HepG2 (cell line): ENCODE measurements around the gene MBTD1. TPM values are rescaled to one million over a fixed set of nuclear protein-coding genes. Genes with fewer than 3 reads are reported as not detected.
A peak's percentile ranks its signal among the peaks of the same experiment; 100 is the strongest.

Experiments used
- ATAC-seq: fragments of 200-7000 bp; cut with Tn5 transposase; 3 replicates; pipeline ENCODE4 v1.9.1; 2020; ENCODE audit warnings: mild to moderate bottlenecking, moderate library complexity
- BruUV-seq: library from RNA; stranded (reverse); fragments of 400-500 nt; replicated peaks from 2 replicates; lab custom pipeline; 2021; lab: Mats Ljungman, UMichigan
- CTCF ChIA-PET: fragments of 300-600 bp; formaldehyde crosslinking; extraction: SDS; loops from one replicate; lab custom pipeline; 2021; ENCODE audit warnings: low total read pairs, inconsistent platforms, low intra/inter-chr PET ratio; lab: Yijun Ruan, JAX
- POLR2A ChIA-PET: fragments of 350-600 bp; sonication (Branson Sonifier 250); formaldehyde crosslinking; loops from one replicate; lab custom pipeline; 2020; ENCODE audit warnings: antibody characterized with exemption, inconsistent platforms; lab: Yijun Ruan, JAX
- DNase-seq: peaks from one replicate; pipeline ENCODE4 v3.0.0-alpha.2; 2015; ENCODE audit warnings: low spot score
- FAIRE-seq: peaks from 3 replicates; lab custom pipeline; 2011; peaks lifted over from hg19 to GRCh38; lab: Jason Lieb, UNC
- H2AFZ ChIP-seq: one replicate; pipeline ENCODE4 v1.6.1; 2011; ENCODE audit warnings: low read length, inconsistent platforms
- H3K27ac ChIP-seq: fragments of 300-600 bp; 3 replicates; pipeline ENCODE4 v1.8.0; 2011; ENCODE audit warnings: mixed run types, mild to moderate bottlenecking, mixed read lengths, low read length, inconsistent platforms; ENCODE audit not compliant: insufficient read depth; ENCODE audit errors: extremely low read length
- H3K27me3 ChIP-seq, 2 experiments: fragments of 200-600 bp in 1 of 2; 2 replicates in 1 of 2; 3 replicates in 1 of 2; pipeline versions ENCODE4 v1.6.0 to v1.8.0; 2011; ENCODE audit warnings: low read length in 2 of 2, mild to moderate bottlenecking in 2 of 2, moderate library complexity in 2 of 2, inconsistent platforms in 1 of 2; ENCODE audit not compliant: insufficient read depth in 2 of 2, control insufficient read depth in 1 of 2
- H3K36me3 ChIP-seq, 2 experiments: fragments of 200-600 bp in 1 of 2; replicated peaks in 1 of 2; 2 replicates in 1 of 2; 3 replicates in 1 of 2; pipeline versions ENCODE4 v1.5.1 to v1.8.0; 2011; ENCODE audit warnings: low read length in 2 of 2, inconsistent platforms in 1 of 2; ENCODE audit not compliant: insufficient read depth in 2 of 2, control insufficient read depth in 1 of 2
- H3K4me1 ChIP-seq: 2 replicates; pipeline ENCODE4 v1.5.1; 2012; ENCODE audit warnings: low read length, inconsistent platforms; ENCODE audit not compliant: insufficient read depth
- H3K4me2 ChIP-seq: 2 replicates; pipeline ENCODE4 v1.6.0; 2011; ENCODE audit warnings: low read depth, low read length, inconsistent platforms
- H3K4me3 ChIP-seq, 3 experiments: fragments of 200-600 bp in 1 of 3; sonication (generic), shearing (Covaris generic) in 1 of 3; replicated peaks in 1 of 3; 2 replicates each; pipeline ENCODE4 v1.5.1; 2011 to 2016; ENCODE audit warnings: low read length in 3 of 3, inconsistent platforms in 2 of 3, low read depth in 2 of 3, mild to moderate bottlenecking in 2 of 3, control low read depth in 1 of 3, mixed read lengths in 1 of 3; ENCODE audit not compliant: insufficient read depth in 1 of 3
- H3K79me2 ChIP-seq: one replicate; pipeline ENCODE4 v1.6.1; 2011; ENCODE audit warnings: low read length, inconsistent platforms; ENCODE audit not compliant: insufficient read depth
- H3K9ac ChIP-seq: 2 replicates; pipeline ENCODE4 v1.6.0; 2011; ENCODE audit warnings: mild to moderate bottlenecking, low read depth, low read length, inconsistent platforms; ENCODE audit not compliant: insufficient read depth
- H3K9me3 ChIP-seq: 2 replicates; pipeline ENCODE4 v1.5.1; 2012; ENCODE audit warnings: mild to moderate bottlenecking, low read length
- H4K20me1 ChIP-seq: 2 replicates; pipeline ENCODE4 v1.6.0; 2011; ENCODE audit warnings: inconsistent platforms, mild to moderate bottlenecking, low read length, moderate library complexity; ENCODE audit not compliant: insufficient read depth
- DR1 ChIP-seq: sonication (generic); formaldehyde crosslinking; IDR thresholded peaks from 2 replicates; pipeline ENCODE4 v1.8.0; 2021; ENCODE audit warnings: mild to moderate bottlenecking, missing genetic modification reagents, inconsistent platforms
- FOXC1 ChIP-seq: sonication (generic); formaldehyde crosslinking; IDR thresholded peaks from 2 replicates; pipeline ENCODE4 v1.8.0; 2022; ENCODE audit warnings: mild to moderate bottlenecking, missing genetic modification reagents, borderline replicate concordance
- KLF11 ChIP-seq: IDR thresholded peaks from 2 replicates; pipeline ENCODE4 v1.6.1; 2016; ENCODE audit warnings: missing compliant biosample characterization
- MAFF ChIP-seq: IDR thresholded peaks from 2 replicates; pipeline ENCODE4 v1.6.1; 2011; ENCODE audit warnings: low read depth, low read length, improper control_type of control experiment
- MAFK ChIP-seq, 2 experiments: IDR thresholded peaks in 1 of 2; conservative IDR thresholded peaks in 1 of 2; 2 replicates each; pipeline ENCODE4 v1.6.1; 2011; ENCODE audit warnings: improper control_type of control experiment in 2 of 2, low read length in 2 of 2
- MLX ChIP-seq: IDR thresholded peaks from 2 replicates; pipeline ENCODE4 v1.6.1; 2016
- MNT ChIP-seq: fragments of 450-650 bp; IDR thresholded peaks from 2 replicates; pipeline ENCODE4 v1.6.1; 2016
- POLR2AphosphoS2 ChIP-seq: IDR thresholded peaks from 2 replicates; pipeline ENCODE4 v1.6.1; 2011; ENCODE audit warnings: low read depth, low read length, improper control_type of control experiment
- SIN3A ChIP-seq: IDR thresholded peaks from 2 replicates; pipeline ENCODE4 v1.6.1; 2011; ENCODE audit warnings: low read depth, mild to moderate bottlenecking, control low read depth, low read length, borderline replicate concordance
- ZBTB7A ChIP-seq: sonication (generic); formaldehyde crosslinking; IDR thresholded peaks from 2 replicates; pipeline ENCODE4 v1.8.0; 2022; ENCODE audit warnings: mild to moderate bottlenecking, missing genetic modification reagents
- ZSCAN21 ChIP-seq: sonication (generic); formaldehyde crosslinking; IDR thresholded peaks from 2 replicates; pipeline ENCODE4 v1.8.0; 2022; ENCODE audit warnings: mild to moderate bottlenecking, missing genetic modification reagents, moderate library complexity, borderline replicate concordance
- WGBS: methylation state at CpG from one replicate; pipeline ENCODE4 v1.1.6; 2017; ENCODE audit warnings: low lambda C conversion rate; 5-methylcytosine and 5-hydroxymethylcytosine counted together
- in situ Hi-C: cut with HindIII; loops from 2 replicates; pipeline ENCODE4 v1.10.0; 2017; ENCODE audit warnings: low pct_unique_long_range_greater_than_20kb; ENCODE audit not compliant: extremely low pct_ligation_motif_present
- intact Hi-C: fragments of 100-400 bp; cut with micrococcal nuclease; formaldehyde crosslinking; loops from one replicate; pipeline ENCODE4 v1.10.0; 2022; ENCODE audit not compliant: unreplicated experiment
- polyA plus RNA-seq, 8 experiments: library from polyadenylated mRNA; depleted of rRNA in 3 of 8; stranded (reverse) in 7 of 8; unstranded in 1 of 8; fragments of >200 nt; fragmentation: Illumina TruSeq in 4 of 8; extraction: Trizol in 4 of 8; gene quantifications; 2 replicates each; pipeline versions ENCODE4 v1.2.1 to v1.2.3, GENCODE V29; 2011 to 2016; ENCODE audit warnings: low read depth in 4 of 8, missing spikeins in 1 of 8, mixed read lengths in 1 of 8; ENCODE audit not compliant: insufficient read depth in 1 of 8
- total RNA-seq, 5 experiments: library from RNA; depleted of rRNA; stranded (reverse); fragments of >200 nt; fragmentation: Illumina TruSeq; extraction: Trizol; gene quantifications; 2 replicates each; pipeline ENCODE4 v1.2.3, GENCODE V29; 2016; ENCODE audit warnings: low read depth in 1 of 5
- TF ChIP-seq, protein P1 (sequence below): sonication (generic); formaldehyde crosslinking; IDR thresholded peaks from 2 replicates; pipeline ENCODE4 v1.4.0; 2020; ENCODE audit warnings: missing genetic modification reagents; ENCODE audit errors: not compliant biosample characterization
- TF ChIP-seq, protein P2 (sequence below): sonication (generic); formaldehyde crosslinking; IDR thresholded peaks from 2 replicates; pipeline ENCODE4 v1.5.0; 2020; ENCODE audit warnings: missing genetic modification reagents

The MBTD1 gene
- total and polyA plus RNA-seq, 2 of the 13 experiments (the other 11 are each of a cell fraction or from before 2014, with no cell fraction given), result 20.9 TPM

DNA sequence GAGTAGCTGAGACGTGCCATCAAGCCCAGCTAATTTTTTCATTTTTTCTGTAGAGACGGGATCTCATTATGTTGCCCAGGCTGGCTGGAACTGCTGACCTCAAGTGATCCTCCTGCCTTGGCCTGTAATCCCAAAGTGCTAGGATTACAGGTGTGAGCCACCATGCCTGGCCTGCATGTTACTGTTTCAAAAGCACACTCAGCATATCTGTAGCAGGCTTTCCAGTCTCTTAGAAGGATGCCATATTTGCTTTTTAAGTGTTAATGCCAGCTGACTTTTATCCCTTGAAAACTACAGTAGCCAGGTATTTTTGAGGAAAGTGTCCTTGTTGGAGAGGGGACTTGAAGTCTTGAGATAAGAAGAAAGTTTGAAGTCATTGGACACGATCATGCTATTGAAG lies 123.9 kb downstream of the MBTD1 start:
- BruUV-seq, result no TSS peak
- POLR2A ChIA-PET, result interaction anchor here (1.0 to 1.5 kb wide), 3 partner anchors 10 to 269 kb away, joined by 3 to 5 read pairs (median 3); partner anchors contain the start of gene TOB1
- no peaks in the 10 kb centered on the region for H3K27me3 ChIP-seq
- H3K4me3 ChIP-seq, result no peak overlapping the region
- peak overlapping the region; percentile 25; the same call in 1 of the 2 replicates for H3K4me2 ChIP-seq
- 46% methylated on average over 3 of the region's 3 CpGs for WGBS
- H3K4me1 ChIP-seq, result peaks cover 54% of the 10 kb centered on the region
- intact Hi-C loops, result no loop called here
- H2AFZ ChIP-seq, result no peak overlapping the region
- no peak overlapping the region for H3K9ac ChIP-seq
- TF ChIP-seq MAFK (conservative IDR thresholded peaks at IDR 0.05 in 1 of 2, IDR thresholded peaks at IDR 0.05 in 1 of 2; ENCODE audit: low read length in 2 of 2) (peak; percentile 73 to 83), MAFF (peak; percentile 73), ZBTB7A (no peak)
- no peaks in the 10 kb centered on the region for H3K9me3 ChIP-seq
- ATAC-seq (0 out of 3 replicates have a peak, but pooled peaks have one; percentile 14), DNase-seq (no peak), FAIRE-seq (no peak)
- no peaks in the 10 kb centered on the region for H4K20me1 ChIP-seq
- H3K36me3 ChIP-seq, result no peaks in the 10 kb centered on the region
- in situ Hi-C loops, result no loop called here
- CTCF ChIA-PET, result no interaction called here
- H3K27ac ChIP-seq, result no peak overlapping the region
- H3K79me2 ChIP-seq, result no peaks in the 10 kb centered on the region

- WGBS, result 6% methylated on average over 2 of the region's 2 CpGs
- Histone ChIP-seq H3K79me2 (no peaks in the 10 kb centered on the region), H3K9me3 (no peaks in the 10 kb centered on the region), H3K4me1 (peaks cover 46% of the 10 kb centered on the region), H3K27me3 (no peaks in the 10 kb centered on the region), H2AFZ (no peak overlapping the region), H3K4me2 (peak overlapping the region; percentile 54), H4K20me1 (no peaks in the 10 kb centered on the region), H3K9ac (no peak overlapping the region), H3K27ac (no peak overlapping the region), H3K4me3 (no peak overlapping the region), H3K36me3 (no peaks in the 10 kb centered on the region)
- ATAC-seq (no peak; the same call in none of the 3 replicates), DNase-seq (no peak), FAIRE-seq (no peak)
- POLR2A ChIA-PET, result interaction anchor here (0.6 kb wide), 1 partner anchor 410 kb away, joined by 3 read pairs; no protein-coding TSS in a partner anchor
- in situ Hi-C loops, result no loop called here
- intact Hi-C loops, result no loop called here
- BruUV-seq, result no TSS peak
- CTCF ChIA-PET, result no interaction called here
- TF ChIP-seq SIN3A (no peak), POLR2AphosphoS2 (no peak), MLX (no peak), KLF11 (CRISPR knock-in tag) (no peak), FOXC1 (CRISPR knock-in tag) (no peak), ZSCAN21 (CRISPR knock-in tag) (no peak), MNT (peak; percentile 62), DR1 (CRISPR knock-in tag) (no peak)
- TF ChIP-seq, protein P1, sequence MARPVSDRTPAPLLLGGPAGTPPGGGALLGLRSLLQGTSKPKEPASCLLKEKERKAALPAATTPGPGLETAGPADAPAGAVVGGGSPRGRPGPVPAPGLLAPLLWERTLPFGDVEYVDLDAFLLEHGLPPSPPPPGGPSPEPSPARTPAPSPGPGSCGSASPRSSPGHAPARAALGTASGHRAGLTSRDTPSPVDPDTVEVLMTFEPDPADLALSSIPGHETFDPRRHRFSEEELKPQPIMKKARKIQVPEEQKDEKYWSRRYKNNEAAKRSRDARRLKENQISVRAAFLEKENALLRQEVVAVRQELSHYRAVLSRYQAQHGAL, result no peak
- TF ChIP-seq, protein P2, sequence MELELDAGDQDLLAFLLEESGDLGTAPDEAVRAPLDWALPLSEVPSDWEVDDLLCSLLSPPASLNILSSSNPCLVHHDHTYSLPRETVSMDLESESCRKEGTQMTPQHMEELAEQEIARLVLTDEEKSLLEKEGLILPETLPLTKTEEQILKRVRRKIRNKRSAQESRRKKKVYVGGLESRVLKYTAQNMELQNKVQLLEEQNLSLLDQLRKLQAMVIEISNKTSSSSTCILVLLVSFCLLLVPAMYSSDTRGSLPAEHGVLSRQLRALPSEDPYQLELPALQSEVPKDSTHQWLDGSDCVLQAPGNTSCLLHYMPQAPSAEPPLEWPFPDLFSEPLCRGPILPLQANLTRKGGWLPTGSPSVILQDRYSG (CRISPR knock-in tag), result no peak
These were observed 126.5 kb downstream of the MBTD1 start for GRCh38 chr17:51133365-51133764.
